HG03175 (cell line): ENCODE data around the gene GPR68.
"Not testable (repeated sequence)": the region's sequence is repeated elsewhere in the genome, so short reads cannot be mapped to it uniquely, and the experiment has no call there.

ENCODE experiments used
- ATAC-seq: cut with Tn5 transposase; IDR thresholded peaks from one replicate; pipeline ENCODE4 v1.9.1; 2021; ENCODE audit warnings: mild to moderate bottlenecking, moderate library complexity; ENCODE audit not compliant: unreplicated experiment

GPR68 gene

DNA sequence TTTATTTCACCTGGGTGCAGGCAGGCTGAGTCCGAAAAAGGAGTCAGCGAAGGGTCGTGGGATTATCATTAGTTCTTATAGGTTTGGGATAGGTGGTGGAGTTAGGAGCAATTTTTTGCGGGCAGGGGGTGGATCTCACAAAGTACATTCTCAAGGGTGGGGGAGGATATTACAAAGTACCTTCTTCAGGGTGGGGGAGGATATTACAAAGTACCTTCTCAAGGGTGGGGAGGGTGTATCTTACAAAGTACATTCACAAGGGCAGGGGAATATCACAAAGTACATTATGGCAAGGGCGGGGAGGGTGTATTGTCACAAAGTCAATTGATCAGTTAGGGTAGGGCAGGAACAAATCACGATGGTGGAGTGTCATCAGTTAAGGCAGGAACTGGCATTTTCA lies 43.7 kb downstream of the GPR68 start:
- not testable (repeated sequence) for ATAC-seq

DNA sequence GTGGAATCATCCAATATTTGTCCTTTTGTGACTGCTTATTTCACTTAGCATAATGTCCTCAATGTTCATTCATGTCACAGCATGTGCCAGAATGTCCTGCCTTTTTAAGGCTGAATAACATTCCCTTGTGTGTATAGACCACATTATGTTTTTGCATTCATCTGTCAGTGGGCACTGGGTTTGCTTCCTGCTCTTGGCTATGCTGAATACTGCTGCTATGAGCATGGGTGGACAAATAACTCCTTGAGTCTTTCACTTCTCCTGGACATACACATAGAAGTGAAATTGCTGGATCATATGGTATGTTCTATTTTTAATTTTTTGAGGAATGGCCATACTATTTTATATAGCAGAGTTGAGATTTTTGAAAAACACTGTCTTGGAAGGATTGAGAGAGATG lies 46.9 kb downstream of the GPR68 start:
- no peak for ATAC-seq

DNA sequence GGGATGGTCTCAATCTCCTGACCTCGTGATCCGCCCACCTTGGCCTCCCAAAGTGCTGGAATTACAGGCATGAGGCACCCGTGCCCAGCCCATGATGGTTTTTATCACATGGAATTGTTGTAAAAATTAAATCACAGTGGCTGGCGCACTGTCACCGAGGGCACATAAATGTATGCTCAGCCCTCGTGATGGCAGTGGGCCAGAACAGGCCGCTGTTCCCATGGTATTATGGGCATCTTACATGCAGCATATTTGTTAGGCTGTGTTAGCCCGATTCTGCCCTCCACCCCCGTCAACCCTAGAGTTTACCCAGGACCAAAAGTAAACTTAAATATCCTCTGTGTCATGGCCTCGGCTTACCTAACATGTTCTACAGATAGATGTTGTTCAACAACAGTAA lies 48.6 kb downstream of the GPR68 start:
- ATAC-seq = no peak

DNA sequence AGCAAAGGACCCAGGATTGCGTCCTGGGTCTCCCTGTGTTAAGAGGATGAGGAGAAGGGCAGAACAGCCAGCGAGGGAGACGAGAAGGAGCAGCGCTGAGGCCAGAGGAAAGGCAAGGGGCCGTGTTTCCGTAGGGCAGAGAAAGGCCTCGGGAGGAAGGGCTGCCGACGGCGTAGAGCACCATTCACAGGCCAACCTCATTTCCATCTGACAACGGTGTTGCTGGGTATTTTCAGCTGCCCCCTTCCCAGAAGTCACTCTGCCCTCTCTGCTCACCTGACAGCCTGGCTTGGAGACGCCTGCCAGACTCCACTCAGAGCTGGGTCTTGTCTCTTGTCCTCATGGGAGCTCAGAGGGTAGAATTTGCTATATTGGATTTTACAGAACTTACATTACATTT lies 51.4 kb downstream of the GPR68 start:
- no peak for ATAC-seq

DNA sequence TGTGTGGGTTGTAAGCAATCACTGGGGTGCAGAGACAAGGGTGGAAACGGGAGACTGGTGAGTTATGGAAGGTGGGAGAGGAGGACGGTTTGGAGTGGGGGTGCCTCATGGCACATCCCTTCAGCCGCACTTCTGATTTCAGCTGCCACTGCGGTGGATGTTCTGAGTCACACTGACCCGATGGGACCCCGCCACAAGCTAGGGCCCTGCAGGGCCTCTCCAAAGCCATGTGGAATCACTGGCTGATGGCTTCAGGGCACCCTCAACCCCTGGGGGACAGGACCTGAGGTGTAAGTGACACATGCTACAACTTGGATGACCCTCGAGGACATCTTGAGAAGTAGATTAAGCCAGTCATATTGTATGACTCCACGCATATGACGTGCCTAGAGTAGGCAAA lies 53.7 kb downstream of the GPR68 start:
- no peak for ATAC-seq

DNA sequence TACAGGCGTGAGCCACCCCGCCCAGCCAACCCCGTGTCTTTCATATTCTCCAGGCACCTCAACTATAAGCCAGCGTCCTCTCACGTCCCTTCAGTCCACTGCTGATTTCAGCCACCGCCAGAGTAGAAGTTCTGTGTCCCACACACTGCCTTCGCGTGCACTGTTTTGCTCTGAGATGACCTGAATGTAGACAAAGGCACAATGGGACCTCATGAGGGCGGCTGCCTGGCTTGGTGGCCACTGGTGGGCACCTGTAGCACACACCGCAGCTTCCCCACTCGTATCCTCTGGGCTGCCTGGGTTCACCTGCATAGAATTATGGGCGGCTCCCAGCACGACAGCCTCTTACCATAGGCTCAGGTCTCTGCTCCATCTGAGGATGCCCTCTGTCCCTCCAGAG lies 57.2 kb downstream of the GPR68 start:
- ATAC-seq = no peak

DNA sequence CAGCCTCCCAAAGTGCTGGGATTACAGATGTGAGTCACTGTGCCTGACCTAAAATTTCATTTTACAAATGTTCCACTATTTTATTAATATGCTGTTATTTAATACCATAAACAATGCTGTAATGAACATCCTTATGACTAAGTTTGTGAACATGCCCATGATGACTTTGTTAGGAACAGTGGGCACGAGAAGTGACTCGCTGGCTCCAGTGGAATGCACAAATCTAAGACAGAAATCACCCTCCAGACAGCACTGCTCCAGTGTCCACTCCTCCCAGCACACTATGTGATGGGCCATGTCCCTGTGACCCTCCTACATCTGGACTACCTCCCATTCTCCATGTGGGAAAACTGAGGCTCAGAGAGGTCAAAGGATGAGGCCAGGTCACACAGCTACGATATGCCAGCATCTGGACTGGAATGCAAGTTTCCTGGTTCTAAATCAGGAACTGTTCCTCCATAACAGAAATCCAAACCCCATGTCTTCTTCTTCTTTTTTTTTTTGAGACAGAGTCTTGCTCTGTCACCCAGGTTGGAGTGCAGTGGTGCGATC lies 57.9 kb downstream of the GPR68 start:
- no peak for ATAC-seq

DNA sequence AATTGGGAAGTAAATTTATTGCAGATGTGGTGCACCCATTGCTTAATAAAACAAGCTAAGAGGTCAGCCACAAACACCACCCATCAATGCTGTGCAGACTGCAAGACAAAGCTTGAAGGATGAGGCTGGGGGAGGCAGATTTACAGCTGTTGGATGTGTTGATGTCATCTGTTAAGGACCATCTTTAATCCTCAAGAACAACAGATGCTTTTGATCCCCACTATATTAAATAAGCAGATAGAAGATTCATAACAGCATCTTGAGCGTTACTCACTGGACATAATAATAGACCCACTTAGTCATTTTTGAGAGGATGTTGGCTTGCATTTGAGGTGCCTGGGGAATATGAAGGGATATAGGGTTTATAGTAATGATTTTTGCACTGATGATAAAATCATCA lies 58.8 kb downstream of the GPR68 start:
- ATAC-seq = no peak

DNA sequence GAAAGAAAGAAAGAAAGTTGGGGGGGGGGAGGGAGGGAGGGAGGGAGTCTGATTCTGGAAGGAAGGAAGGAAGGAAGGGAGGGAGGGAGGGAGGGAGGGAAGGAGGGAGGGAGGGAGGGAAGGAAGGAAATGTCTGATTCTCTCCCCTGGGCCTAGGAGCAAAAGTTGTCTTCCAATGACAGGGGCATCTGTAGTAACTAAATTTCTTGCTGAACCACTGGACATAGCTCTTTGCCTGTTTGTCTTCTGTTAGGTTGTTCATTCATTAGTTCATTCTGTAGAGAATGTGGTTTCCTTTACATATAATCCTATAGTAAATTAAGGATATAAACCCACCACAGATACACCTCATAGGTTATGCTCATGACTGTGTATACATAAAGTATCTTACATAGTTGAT lies 59.9 kb downstream of the GPR68 start:
- ATAC-seq = no peak

DNA sequence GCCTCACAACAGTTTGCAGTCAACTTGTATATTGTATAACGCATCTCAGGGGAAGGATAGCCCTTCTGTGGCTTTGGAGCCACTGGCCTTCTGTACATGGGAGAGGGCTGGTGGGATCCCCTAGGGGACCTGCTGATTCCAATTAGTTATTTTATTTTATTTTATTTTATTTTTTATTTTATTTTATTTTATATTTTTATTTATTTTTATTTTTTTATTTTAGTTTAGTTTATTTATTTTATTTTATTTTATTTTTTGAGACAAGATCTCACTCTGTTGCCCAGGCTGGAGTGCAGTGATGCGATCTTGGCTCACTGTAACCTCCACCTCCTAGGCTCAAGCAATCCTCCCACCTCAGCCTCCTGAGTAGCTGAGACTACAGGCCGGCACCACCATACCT lies 61.8 kb downstream of the GPR68 start:
- ATAC-seq = not testable (repeated sequence)
